ENCODE data around the gene RAB17.

DNA sequence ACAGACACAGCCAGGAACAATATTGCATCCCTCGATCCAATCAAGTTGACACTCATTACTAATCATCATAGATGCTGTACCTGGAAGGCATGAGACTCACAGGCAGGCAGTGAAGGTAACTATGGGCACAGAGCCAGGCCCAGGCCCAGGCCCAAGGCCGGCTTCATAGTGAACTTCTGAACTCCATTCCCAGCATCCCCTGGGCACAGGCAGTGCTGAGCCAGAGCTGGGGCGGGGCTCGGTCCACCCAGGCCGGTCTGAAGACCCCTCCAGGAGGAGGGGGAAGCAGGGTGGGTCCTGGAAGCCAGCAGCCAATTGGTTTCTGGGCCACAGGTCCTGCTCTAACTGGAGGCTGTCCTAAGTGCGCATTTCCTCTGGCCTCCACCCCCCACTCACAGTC is 65.9 kb downstream of the RAB17 start:
- TF ChIP-seq, protein P1, sequence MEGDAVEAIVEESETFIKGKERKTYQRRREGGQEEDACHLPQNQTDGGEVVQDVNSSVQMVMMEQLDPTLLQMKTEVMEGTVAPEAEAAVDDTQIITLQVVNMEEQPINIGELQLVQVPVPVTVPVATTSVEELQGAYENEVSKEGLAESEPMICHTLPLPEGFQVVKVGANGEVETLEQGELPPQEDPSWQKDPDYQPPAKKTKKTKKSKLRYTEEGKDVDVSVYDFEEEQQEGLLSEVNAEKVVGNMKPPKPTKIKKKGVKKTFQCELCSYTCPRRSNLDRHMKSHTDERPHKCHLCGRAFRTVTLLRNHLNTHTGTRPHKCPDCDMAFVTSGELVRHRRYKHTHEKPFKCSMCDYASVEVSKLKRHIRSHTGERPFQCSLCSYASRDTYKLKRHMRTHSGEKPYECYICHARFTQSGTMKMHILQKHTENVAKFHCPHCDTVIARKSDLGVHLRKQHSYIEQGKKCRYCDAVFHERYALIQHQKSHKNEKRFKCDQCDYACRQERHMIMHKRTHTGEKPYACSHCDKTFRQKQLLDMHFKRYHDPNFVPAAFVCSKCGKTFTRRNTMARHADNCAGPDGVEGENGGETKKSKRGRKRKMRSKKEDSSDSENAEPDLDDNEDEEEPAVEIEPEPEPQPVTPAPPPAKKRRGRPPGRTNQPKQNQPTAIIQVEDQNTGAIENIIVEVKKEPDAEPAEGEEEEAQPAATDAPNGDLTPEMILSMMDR (IDR thresholded peaks at IDR 0.05), result no peak
- TF ChIP-seq POLR2A (IDR thresholded peaks at IDR 0.05), result no peak

Measured in adrenal gland (tissue), 5 donors.